Prostate gland (tissue), 2 donors: ENCODE results near the gene TERB1.

Source experiments
- POLR2A ChIP-seq: fragments of 450-650 bp; IDR thresholded peaks from one replicate; pipeline ENCODE4 v1.6.1; 2016; ENCODE audit warnings: antibody characterized with exemption, mild to moderate bottlenecking
- POLR2AphosphoS5 ChIP-seq: sonication (generic); formaldehyde crosslinking; IDR thresholded peaks from one replicate; pipeline ENCODE4 v1.6.1; 2017; ENCODE audit warnings: antibody characterized with exemption
- TF ChIP-seq, protein P1 (sequence below), 4 experiments: fragments of 200-600 bp in 2 of 4; fragments of 450-650 bp in 2 of 4; sonication (generic) in 2 of 4; IDR thresholded peaks; 1 replicate in 3 of 4; 2 replicates in 1 of 4; pipeline ENCODE4 v1.5.1; 2016 to 2019; ENCODE audit warnings: antibody characterized with exemption in 4 of 4, mild to moderate bottlenecking in 2 of 4, moderate library complexity in 2 of 4

- TF ChIP-seq, protein P1, sequence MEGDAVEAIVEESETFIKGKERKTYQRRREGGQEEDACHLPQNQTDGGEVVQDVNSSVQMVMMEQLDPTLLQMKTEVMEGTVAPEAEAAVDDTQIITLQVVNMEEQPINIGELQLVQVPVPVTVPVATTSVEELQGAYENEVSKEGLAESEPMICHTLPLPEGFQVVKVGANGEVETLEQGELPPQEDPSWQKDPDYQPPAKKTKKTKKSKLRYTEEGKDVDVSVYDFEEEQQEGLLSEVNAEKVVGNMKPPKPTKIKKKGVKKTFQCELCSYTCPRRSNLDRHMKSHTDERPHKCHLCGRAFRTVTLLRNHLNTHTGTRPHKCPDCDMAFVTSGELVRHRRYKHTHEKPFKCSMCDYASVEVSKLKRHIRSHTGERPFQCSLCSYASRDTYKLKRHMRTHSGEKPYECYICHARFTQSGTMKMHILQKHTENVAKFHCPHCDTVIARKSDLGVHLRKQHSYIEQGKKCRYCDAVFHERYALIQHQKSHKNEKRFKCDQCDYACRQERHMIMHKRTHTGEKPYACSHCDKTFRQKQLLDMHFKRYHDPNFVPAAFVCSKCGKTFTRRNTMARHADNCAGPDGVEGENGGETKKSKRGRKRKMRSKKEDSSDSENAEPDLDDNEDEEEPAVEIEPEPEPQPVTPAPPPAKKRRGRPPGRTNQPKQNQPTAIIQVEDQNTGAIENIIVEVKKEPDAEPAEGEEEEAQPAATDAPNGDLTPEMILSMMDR (IDR thresholded peaks at IDR 0.05): no peak
- TF ChIP-seq POLR2AphosphoS5 (no peak), POLR2A (no peak)
These were observed 40.0 kb upstream of the TERB1 start for GRCh38 chr16:66841366-66841765.
